Measurements from ENCODE around the gene TNS4. TPM values are rescaled to one million over a fixed set of nuclear protein-coding genes. Genes with fewer than 3 reads are reported as not detected.

The TNS4 gene
- total RNA-seq, 1 donor from 2014 or later = not detected

GRCh38 chr17:40511667-40512220, 10.3 kb upstream of the TNS4 start:
- Mint-ChIP-seq H3K36me3 (no peaks in the 10 kb centered on the region), H3K27ac (no peak overlapping the region), H3K27me3 (ENCODE audit: insufficient read depth, low read depth) (peaks cover 6% of the 10 kb centered on the region), H3K9me3 (no peaks in the 10 kb centered on the region), H3K4me1 (peaks cover 13% of the 10 kb centered on the region), H3K4me3 (no peak overlapping the region)
- Histone ChIP-seq H3K9me3 (ENCODE audit: low read depth) (no peaks in the 10 kb centered on the region), H3F3A (ENCODE audit: low read depth) (no peaks in the 10 kb centered on the region), H3K4me2 (no peak overlapping the region), H3K9ac (no peak overlapping the region), H3K27me3 (no peaks in the 10 kb centered on the region), H3K79me2 (ENCODE audit: low read depth) (no peaks in the 10 kb centered on the region), H3K36me3 (no peaks in the 10 kb centered on the region), H4K20me1 (ENCODE audit: low read depth) (no peaks in the 10 kb centered on the region), H2AFZ (replicated peaks) (no peak overlapping the region), H3K4me1 (peaks cover 11% of the 10 kb centered on the region), H3K4me3 (no peak overlapping the region), H3K27ac (no peak overlapping the region)
- no peak for DNase-seq (ENCODE audit: low spot score)
- TF ChIP-seq EZH2 (IDR thresholded peaks at IDR 0.05) = no peak
- TF ChIP-seq EZH2phosphoT487 (IDR thresholded peaks at IDR 0.05) = no peak
- TF ChIP-seq, protein P1, sequence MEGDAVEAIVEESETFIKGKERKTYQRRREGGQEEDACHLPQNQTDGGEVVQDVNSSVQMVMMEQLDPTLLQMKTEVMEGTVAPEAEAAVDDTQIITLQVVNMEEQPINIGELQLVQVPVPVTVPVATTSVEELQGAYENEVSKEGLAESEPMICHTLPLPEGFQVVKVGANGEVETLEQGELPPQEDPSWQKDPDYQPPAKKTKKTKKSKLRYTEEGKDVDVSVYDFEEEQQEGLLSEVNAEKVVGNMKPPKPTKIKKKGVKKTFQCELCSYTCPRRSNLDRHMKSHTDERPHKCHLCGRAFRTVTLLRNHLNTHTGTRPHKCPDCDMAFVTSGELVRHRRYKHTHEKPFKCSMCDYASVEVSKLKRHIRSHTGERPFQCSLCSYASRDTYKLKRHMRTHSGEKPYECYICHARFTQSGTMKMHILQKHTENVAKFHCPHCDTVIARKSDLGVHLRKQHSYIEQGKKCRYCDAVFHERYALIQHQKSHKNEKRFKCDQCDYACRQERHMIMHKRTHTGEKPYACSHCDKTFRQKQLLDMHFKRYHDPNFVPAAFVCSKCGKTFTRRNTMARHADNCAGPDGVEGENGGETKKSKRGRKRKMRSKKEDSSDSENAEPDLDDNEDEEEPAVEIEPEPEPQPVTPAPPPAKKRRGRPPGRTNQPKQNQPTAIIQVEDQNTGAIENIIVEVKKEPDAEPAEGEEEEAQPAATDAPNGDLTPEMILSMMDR (IDR thresholded peaks at IDR 0.05) = no peak

- H3K9me3 ChIP-seq (ENCODE audit: low read depth) = no peaks in the 10 kb centered on the region
- no peak overlapping the region for H3K9ac ChIP-seq
- Mint-ChIP-seq H3K4me1 (peaks cover 16% of the 10 kb centered on the region), H3K27ac (no peak overlapping the region), H3K36me3 (no peaks in the 10 kb centered on the region), H3K27me3 (ENCODE audit: insufficient read depth, low read depth) (peaks cover 6% of the 10 kb centered on the region), H3K4me3 (no peak overlapping the region), H3K9me3 (no peaks in the 10 kb centered on the region)
- H3K4me3 ChIP-seq = no peak overlapping the region
- no peaks in the 10 kb centered on the region for H3K36me3 ChIP-seq
- H3K4me2 ChIP-seq = no peak overlapping the region
- H4K20me1 ChIP-seq (ENCODE audit: low read depth) = no peaks in the 10 kb centered on the region
- TF ChIP-seq EZH2 (IDR thresholded peaks at IDR 0.05) = no peak
- no peak for TF ChIP-seq EZH2phosphoT487 (IDR thresholded peaks at IDR 0.05)
- TF ChIP-seq, protein P1 (IDR thresholded peaks at IDR 0.05) = no peak
- no peaks in the 10 kb centered on the region for H3K79me2 ChIP-seq (ENCODE audit: low read depth)
- no peaks in the 10 kb centered on the region for H3K27me3 ChIP-seq
- peaks cover 12% of the 10 kb centered on the region for H3K4me1 ChIP-seq
- no peaks in the 10 kb centered on the region for H3F3A ChIP-seq (ENCODE audit: low read depth)
- no peak for DNase-seq (ENCODE audit: low spot score)
- no peak overlapping the region for H3K27ac ChIP-seq
- no peak overlapping the region for H2AFZ ChIP-seq (replicated peaks)
Observed at GRCh38 chr17:40511136-40511535, 9.7 kb upstream of the TNS4 start.

DNA sequence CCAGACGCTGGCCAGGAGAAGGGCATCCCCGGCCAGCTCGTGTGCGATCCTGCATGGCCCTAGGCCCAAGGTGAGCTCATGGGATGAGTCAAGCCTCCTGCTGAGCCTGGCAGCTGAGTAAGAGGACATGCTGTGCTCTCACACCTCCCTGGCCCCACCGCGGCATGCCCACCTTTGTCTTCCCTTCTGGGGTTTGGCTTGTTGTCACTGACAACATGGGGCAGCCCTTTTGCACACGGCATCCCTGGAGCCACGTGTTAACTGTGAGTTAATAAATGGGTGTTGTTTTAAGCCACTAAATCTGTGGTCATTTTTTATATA, 8.9 kb upstream of the TNS4 start:
- no peaks in the 10 kb centered on the region for H3K9me3 ChIP-seq (ENCODE audit: low read depth)
- peaks cover 8% of the 10 kb centered on the region for H3K27me3 Mint-ChIP-seq (ENCODE audit: insufficient read depth, low read depth)
- DNase-seq (ENCODE audit: low spot score) = no peak
- no peak overlapping the region for H2AFZ ChIP-seq (replicated peaks)
- no peak overlapping the region for H3K4me3 ChIP-seq
- no peaks in the 10 kb centered on the region for H3K36me3 ChIP-seq
- H3F3A ChIP-seq (ENCODE audit: low read depth) = no peaks in the 10 kb centered on the region
- H3K79me2 ChIP-seq (ENCODE audit: low read depth) = no peaks in the 10 kb centered on the region
- TF ChIP-seq, protein P1 (IDR thresholded peaks at IDR 0.05) = no peak
- no peak for TF ChIP-seq EZH2 (IDR thresholded peaks at IDR 0.05)
- no peak for TF ChIP-seq EZH2phosphoT487 (IDR thresholded peaks at IDR 0.05)
- H3K4me1 ChIP-seq = peaks cover 12% of the 10 kb centered on the region
- no peaks in the 10 kb centered on the region for H4K20me1 ChIP-seq (ENCODE audit: low read depth)
- H3K27me3 ChIP-seq = no peaks in the 10 kb centered on the region
- no peak overlapping the region for H3K4me3 Mint-ChIP-seq
- no peaks in the 10 kb centered on the region for H3K36me3 Mint-ChIP-seq
- no peaks in the 10 kb centered on the region for H3K9me3 Mint-ChIP-seq
- H3K4me1 Mint-ChIP-seq = peaks cover 16% of the 10 kb centered on the region
- no peak overlapping the region for H3K9ac ChIP-seq
- H3K4me2 ChIP-seq = no peak overlapping the region
- no peak overlapping the region for H3K27ac ChIP-seq
- no peak overlapping the region for H3K27ac Mint-ChIP-seq
